Erythroblast (primary cell): ENCODE data around the gene ARHGAP44.

Experiments
- DNase-seq, 2 experiments: peaks; one replicate each; lab custom pipeline; 2025; lab: John Stamatoyannopoulos, UW
- GATA1 ChIP-seq: IDR thresholded peaks from 2 replicates; pipeline ENCODE4 v1.6.1; 2011; ENCODE audit warnings: low read depth, mild to moderate bottlenecking, control low read depth, low read length, moderate library complexity
- POLR2A ChIP-seq: IDR thresholded peaks from 2 replicates; pipeline ENCODE4 v1.6.1; 2011; ENCODE audit warnings: mild to moderate bottlenecking, low read length

ARHGAP44 gene

GRCh38 chr17:13004336-13004735 is 215.0 kb downstream of the ARHGAP44 start:
- TF ChIP-seq POLR2A (no peak), GATA1 (no peak)
- DNase-seq, result no peak

GRCh38 chr17:13005530-13005929 is 216.2 kb downstream of the ARHGAP44 start:
- no peak for DNase-seq

GRCh38 chr17:13008461-13008860 is 219.2 kb downstream of the ARHGAP44 start:
- DNase-seq, result no peak
- TF ChIP-seq GATA1 (no peak), POLR2A (no peak)

More at GRCh38 chr17:13005530-13005929, 216.2 kb downstream of the ARHGAP44 start:
- no peak for TF ChIP-seq GATA1
- TF ChIP-seq POLR2A, result no peak

GRCh38 chr17:13010959-13011358 is 221.7 kb downstream of the ARHGAP44 start:
- no peak for DNase-seq
- TF ChIP-seq POLR2A (no peak), GATA1 (no peak)

GRCh38 chr17:13014801-13015200 is 225.5 kb downstream of the ARHGAP44 start:
- no peak for TF ChIP-seq GATA1
- TF ChIP-seq POLR2A, result no peak
- DNase-seq, result no peak

- no peak for TF ChIP-seq GATA1
- peak; percentile 76 to 77 for DNase-seq
Observed at GRCh38 chr17:13016881-13017654, 227.8 kb downstream of the ARHGAP44 start.

- TF ChIP-seq POLR2A, result peak; percentile 83
- TF ChIP-seq GATA1, result peak; percentile 58
Observed at GRCh38 chr17:13017655-13018459, 228.6 kb downstream of the ARHGAP44 start, which contains the start of gene ELAC2. ELAC2 (minus strand) TSS chr17:13018027; CDS start chr17:13017947, 80 bp downstream.

GRCh38 chr17:13024016-13024415 is 234.7 kb downstream of the ARHGAP44 start:
- no peak for DNase-seq
- TF ChIP-seq POLR2A, result no peak
- TF ChIP-seq GATA1, result no peak

More at GRCh38 chr17:13017655-13018459, 228.6 kb downstream of the ARHGAP44 start, which contains the start of gene ELAC2:
- peak; percentile 98 to 99 for DNase-seq

- peak; percentile 60 to 79 for DNase-seq
- TF ChIP-seq POLR2A (no peak), GATA1 (no peak)
Observed at GRCh38 chr17:13024526-13025257, 235.4 kb downstream of the ARHGAP44 start.

- TF ChIP-seq GATA1, result no peak
- TF ChIP-seq POLR2A, result no peak
- no peak for DNase-seq
Observed at GRCh38 chr17:13025258-13025627, 235.9 kb downstream of the ARHGAP44 start.

- no peak for TF ChIP-seq POLR2A
- TF ChIP-seq GATA1, result no peak
- no peak for DNase-seq
Observed at GRCh38 chr17:13025687-13026086, 236.4 kb downstream of the ARHGAP44 start.

- DNase-seq, result no peak
Observed at GRCh38 chr17:13027246-13027645, 237.9 kb downstream of the ARHGAP44 start.

GRCh38 chr17:13029340-13029739 is 240.0 kb downstream of the ARHGAP44 start:
- no peak for DNase-seq
- TF ChIP-seq GATA1 (no peak), POLR2A (no peak)

More at GRCh38 chr17:13027246-13027645, 237.9 kb downstream of the ARHGAP44 start:
- no peak for TF ChIP-seq GATA1
- no peak for TF ChIP-seq POLR2A
